Melanocyte of skin (primary cell): ENCODE measurements around the gene WIZ. TPM values are rescaled to one million over a fixed set of nuclear protein-coding genes. Genes with fewer than 3 reads are reported as not detected.

ENCODE experiments used
- small RNA-seq, 2 donors: library from RNA; depleted of rRNA; stranded (forward); fragments of <200 nt; gene quantifications; one replicate each; pipeline ENCODE3, GENCODE V24; 2012
- total RNA-seq, 2 donors: library from RNA; depleted of rRNA; stranded (reverse); fragments of >200 nt; gene quantifications; 2 replicates each; pipeline ENCODE4 v1.2.3, GENCODE V29; 2012

Gene WIZ
- total RNA-seq: 1 to 10 TPM; 7.6 to 9.0 TPM

GRCh38 chr19:15449620-15450527 is at the start of gene WIZ:
TSS of gene WIZ (minus strand) at chr19:15449956. CDS start at chr19:15448307, 1,649 bp downstream.

GRCh38 chr19:15479391-15480345 is 29.9 kb upstream of the WIZ start, which contains the start of gene PGLYRP2:
TSS of gene PGLYRP2 (minus strand) at chr19:15479501. CDS start at chr19:15479371, 130 bp downstream.

GRCh38 chr19:15464394-15465385 is 14.9 kb upstream of the WIZ start, which contains the start of gene RASAL3:
TSS of gene RASAL3 (minus strand) at chr19:15464544. CDS start at chr19:15464358, 186 bp downstream.

GRCh38 chr19:15418579-15419412 is 31.0 kb downstream of the WIZ start, which contains the start of gene AKAP8L:
TSS of gene AKAP8L (minus strand) at chr19:15418988. CDS start at chr19:15418923, 65 bp downstream.

GRCh38 chr19:15379083-15379998 is 70.4 kb downstream of the WIZ start, which contains the start of gene AKAP8:
TSS of gene AKAP8 (minus strand) at chr19:15379787. CDS start at chr19:15379731, 56 bp downstream.

Small RNA genes lying within 50 kb of the gene (small RNA-seq; reads per million reads assigned to genes)
- gene MIR1470: 0 reads per million in 2 donors

Other genes starting within 250 kb of the WIZ start
- 1 to 10 TPM; 1.3 to 1.7 TPM for gene NOTCH3, start 249.0 kb downstream of the WIZ start, total RNA-seq
- gene EPHX3, start 217.5 kb downstream of the WIZ start, total RNA-seq: under 1 TPM in 1 of 2 donors, not detected in 1; under 0.01 TPM
- gene BRD4, start 117.4 kb downstream of the WIZ start, total RNA-seq: 10 to 100 TPM; 17.9 to 24.0 TPM
- gene AKAP8, start 70.2 kb downstream of the WIZ start, total RNA-seq: 10 to 100 TPM; 18.6 to 23.3 TPM
- 10 to 100 TPM; 60.9 to 71.6 TPM for gene AKAP8L, start 31.0 kb downstream of the WIZ start, total RNA-seq
- gene RASAL3, start 14.6 kb upstream of the WIZ start, total RNA-seq: not detected
- not detected for gene PGLYRP2, start 29.5 kb upstream of the WIZ start, total RNA-seq
- gene CYP4F22, start 58.6 kb upstream of the WIZ start, total RNA-seq: not detected
- not detected for gene CYP4F8, start 165.3 kb upstream of the WIZ start, total RNA-seq
- not detected for gene CYP4F3, start 190.9 kb upstream of the WIZ start, total RNA-seq
- gene CYP4F12, start 223.1 kb upstream of the WIZ start, total RNA-seq: not detected